Activated T-cell treated with anti-CD3 and anti-CD28 coated beads for 1 hour (primary cell): ENCODE measurements around the gene MRPS23.

Experiments used
- DNase-seq: peaks from one replicate; pipeline ENCODE4 v3.0.0-alpha.2; 2020; ENCODE audit warnings: low read depth

The MRPS23 gene

GRCh38 chr17:57879437-57880085 is 29.7 kb upstream of the MRPS23 start:
- no peak for DNase-seq

GRCh38 chr17:57877803-57878377 is 28.0 kb upstream of the MRPS23 start:
- no peak for DNase-seq

DNA sequence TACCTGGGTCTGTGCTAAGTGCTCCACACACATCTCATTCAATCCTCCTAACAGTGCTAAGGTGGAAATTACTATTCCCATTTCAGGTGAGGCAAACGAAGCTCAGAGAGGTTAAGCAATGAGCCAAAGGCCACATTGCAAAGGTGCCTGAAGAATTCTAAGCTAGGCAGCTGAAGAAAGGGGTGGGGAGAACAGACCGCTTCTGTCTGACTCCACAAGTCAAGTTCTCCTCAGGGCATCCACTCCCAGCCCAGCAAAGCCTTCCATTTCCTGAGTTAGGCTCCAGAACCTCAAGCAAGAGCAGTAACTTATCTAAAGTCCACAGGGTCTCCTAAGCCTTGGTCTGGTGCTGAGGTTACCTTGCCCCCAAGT is 27.0 kb upstream of the MRPS23 start:
- DNase-seq: no peak

DNA sequence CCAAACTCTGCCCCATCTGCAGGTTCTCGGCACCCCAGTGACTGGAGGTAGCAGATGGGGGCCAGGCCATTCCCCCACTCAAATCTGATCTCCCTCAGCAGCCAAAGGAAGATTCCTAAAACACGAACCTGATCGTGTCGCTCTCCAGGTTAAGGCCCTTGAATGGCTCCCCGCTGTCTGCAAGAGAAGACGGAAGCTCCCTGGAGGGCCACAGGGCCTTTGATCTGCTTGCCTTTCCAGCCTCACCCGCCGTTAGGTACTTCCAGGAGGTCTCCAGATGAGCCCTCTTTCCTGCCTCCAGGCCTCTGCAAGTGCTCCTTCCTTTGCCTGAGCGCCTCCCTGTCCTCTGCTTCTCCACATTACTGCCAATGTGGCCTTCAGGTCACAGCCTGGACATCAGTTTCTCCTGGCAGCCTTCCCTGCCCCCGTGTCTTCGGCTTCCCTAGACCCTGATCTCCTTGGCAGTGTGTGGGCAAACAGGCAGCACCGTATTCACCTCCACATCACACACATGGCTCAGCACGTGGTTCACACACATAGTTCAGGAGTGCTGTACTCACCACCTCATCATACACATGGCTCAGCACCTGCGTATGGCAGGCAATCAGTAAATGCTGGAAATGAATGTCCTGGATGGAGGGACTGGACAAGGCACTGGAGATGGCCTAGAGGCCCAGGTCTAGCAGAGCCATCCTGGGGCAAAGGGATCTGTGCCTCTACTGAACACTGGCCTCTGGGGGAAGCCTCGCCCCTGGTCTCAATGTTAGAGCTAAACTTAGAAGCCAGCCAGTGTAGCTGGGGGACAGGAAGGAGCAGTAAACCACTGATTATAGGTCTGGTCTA is 26.4 kb upstream of the MRPS23 start:
- no peak for DNase-seq

- no peak for DNase-seq
These were observed 25.6 kb upstream of the MRPS23 start for GRCh38 chr17:57875290-57876022.

DNA sequence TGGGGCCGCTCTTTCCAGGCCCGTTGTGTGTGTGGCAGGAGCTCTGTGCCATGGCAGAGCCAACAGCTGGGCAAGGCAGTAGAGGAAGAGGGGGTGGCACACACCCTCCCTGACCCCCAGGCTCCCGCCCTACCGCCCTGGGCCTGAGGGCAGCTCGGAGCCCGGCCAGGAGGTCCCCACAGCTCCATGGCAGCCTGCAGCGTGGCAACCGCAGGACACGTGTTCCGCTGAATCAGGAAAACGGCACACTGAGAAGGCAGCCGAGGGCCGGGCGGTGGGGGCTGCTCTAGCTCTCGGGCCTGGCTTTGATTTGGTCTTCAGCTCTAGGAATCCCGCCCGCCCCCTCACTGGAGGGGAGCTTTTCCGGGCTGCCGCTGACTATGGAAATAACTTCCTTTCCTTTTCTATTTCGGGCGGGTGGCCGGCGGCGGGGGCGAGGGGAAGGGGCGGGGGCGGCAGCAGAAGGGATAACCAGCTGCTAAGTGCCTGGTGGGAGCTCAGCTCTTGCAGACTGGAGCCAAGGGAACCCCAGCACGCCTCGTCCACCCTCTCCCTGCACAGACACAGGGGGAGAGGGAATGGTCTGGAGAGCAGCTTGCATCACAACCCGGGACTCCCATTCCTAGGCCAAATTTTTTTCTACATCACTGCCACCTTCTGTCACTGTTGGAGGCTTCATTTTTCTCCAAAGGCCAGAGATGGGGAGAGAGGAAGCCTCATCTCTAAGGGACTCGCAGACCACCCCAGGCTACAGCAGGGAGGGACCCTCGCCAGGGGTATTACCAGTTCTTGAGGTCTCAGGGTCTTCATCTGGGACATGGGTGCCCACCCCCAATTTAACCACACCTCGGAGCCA is 24.8 kb upstream of the MRPS23 start:
- no peak for DNase-seq

- DNase-seq: no peak
These were observed 24.2 kb upstream of the MRPS23 start for GRCh38 chr17:57874058-57874419.

- DNase-seq: no peak
These were observed 23.6 kb upstream of the MRPS23 start for GRCh38 chr17:57873261-57874057.

GRCh38 chr17:57872536-57872935 is 22.7 kb upstream of the MRPS23 start:
- no peak for DNase-seq

DNA sequence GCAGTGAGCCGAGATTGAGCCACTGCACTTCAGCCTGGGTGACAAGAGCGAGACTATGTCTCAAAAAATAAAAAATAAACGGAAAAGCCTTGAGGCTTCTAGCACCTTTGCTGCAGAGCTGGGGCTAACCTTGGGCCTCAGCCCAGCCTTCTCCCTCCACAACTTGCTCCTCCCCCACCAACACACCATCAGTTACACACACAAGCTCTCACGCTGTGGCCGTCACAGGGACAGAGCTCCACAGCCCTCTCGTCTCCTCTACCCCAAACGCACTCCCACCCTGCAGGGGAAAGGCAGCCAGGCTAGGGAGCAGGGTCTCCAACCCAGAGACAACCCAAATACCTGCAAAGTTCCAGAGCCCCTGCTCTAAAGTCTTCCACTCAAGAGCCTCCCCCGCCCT is 22.0 kb upstream of the MRPS23 start:
- DNase-seq: no peak

GRCh38 chr17:57871155-57871554 is 21.3 kb upstream of the MRPS23 start:
- no peak for DNase-seq

GRCh38 chr17:57870283-57870635 is 20.4 kb upstream of the MRPS23 start:
- DNase-seq: no peak

DNA sequence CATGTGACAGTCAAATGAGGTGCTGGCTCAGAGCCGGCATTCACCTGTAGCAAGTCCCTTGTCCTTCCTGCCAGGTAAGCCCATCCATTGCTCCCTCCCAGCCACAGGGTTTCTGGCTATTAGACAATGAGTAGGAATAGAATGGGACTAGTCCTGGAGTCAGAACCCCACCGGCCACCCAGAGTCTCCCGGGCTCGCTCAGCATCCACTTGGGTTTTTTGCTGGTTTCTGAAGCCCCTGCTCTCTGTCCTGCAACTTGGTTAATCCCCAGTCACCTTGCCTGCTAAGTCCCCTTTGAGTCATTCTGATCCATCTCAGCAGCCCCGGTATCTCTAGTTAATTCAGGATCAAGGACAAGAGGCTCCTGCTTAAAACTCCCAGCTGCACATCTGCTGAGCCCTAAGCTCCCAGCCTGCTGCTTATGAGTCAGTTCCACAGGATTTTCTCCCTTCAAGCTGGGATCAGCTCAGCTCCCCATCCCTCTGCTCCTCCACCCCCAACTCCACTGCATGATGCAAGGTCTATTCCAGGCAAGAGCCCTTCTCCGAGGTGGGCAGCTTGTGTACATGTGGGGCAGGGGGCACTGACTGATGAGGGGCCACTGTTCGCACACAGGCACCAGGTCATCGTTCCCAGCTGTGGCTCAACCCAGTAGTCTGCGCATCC is 19.9 kb upstream of the MRPS23 start:
- no peak for DNase-seq

GRCh38 chr17:57868910-57869616 is 19.2 kb upstream of the MRPS23 start:
- no peak for DNase-seq

DNA sequence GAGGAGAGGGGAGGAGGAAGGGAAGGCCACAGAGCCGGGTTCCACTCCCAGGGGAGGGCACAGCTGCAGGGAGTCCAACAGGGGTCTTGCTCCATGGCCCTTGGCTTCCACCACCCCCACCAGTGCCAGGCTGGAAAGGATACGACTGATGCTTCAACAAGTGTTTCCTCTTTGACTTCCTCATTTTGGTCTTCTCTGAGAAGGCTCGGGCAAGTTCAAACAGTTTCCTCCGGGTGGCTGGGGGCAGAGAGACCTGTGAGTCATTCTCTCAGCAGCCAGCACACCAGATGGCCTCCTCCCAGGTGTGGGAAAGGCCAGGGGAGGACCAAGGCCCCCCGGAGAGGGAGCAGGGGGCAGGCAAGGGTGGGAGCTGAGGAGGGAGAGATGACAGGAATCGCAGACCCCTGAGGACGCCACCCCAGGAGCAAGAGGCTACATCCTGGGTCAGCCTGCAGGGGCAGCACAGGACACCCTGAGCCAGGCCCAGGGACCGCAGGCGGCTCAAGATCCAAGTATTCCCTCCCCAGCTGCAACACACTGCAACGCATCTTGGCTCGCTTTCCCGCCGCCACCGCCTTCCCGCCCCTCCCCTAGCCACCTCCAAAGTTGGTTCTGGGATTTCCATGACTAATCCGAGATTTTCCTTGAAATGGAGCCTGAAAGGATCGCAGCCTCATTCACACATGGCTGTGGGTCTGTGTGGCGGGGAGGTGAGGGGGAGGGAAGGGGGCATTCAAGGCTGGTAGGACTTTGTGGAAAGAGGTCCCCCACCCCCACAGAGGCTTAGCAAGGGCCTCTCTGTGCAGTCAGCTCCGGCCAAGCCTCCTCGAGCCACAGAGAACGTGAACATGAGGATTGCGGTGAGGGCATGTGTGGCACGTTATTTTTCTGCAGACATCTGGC is 18.4 kb upstream of the MRPS23 start:
- DNase-seq: no peak

- DNase-seq: no peak
These were observed 17.3 kb upstream of the MRPS23 start for GRCh38 chr17:57867126-57867525.

GRCh38 chr17:57866723-57867122 is 16.9 kb upstream of the MRPS23 start:
- no peak for DNase-seq

GRCh38 chr17:57866319-57866718 is 16.5 kb upstream of the MRPS23 start:
- no peak for DNase-seq

- no peak for DNase-seq
These were observed 14.4 kb upstream of the MRPS23 start for GRCh38 chr17:57864273-57864672.
